Measurements from ENCODE around the gene SH3BGRL. TPM values are rescaled to one million over a fixed set of nuclear protein-coding genes. Genes with fewer than 3 reads are reported as not detected.

Gene SH3BGRL
- total RNA-seq, 1 donor from 2014 or later: 50.5 TPM

- no peak for TF ChIP-seq CTCF (conservative IDR thresholded peaks at IDR 0.05; ENCODE audit: low read depth, low read length)
- no peak overlapping the region for H3K4me3 ChIP-seq (ENCODE audit: low read depth, low read length)
- DNase-seq (ENCODE audit: low read depth): no peak
Measured at GRCh38 chrX:81286075-81286474, 84.2 kb downstream of the SH3BGRL start.

- DNase-seq (ENCODE audit: low read depth): no peak
- TF ChIP-seq CTCF (conservative IDR thresholded peaks at IDR 0.05; ENCODE audit: low read depth, low read length): no peak
- H3K4me3 ChIP-seq (ENCODE audit: low read depth, low read length): no peak overlapping the region
Measured at GRCh38 chrX:81286608-81287007, 84.7 kb downstream of the SH3BGRL start.

- TF ChIP-seq CTCF (conservative IDR thresholded peaks at IDR 0.05; ENCODE audit: low read depth, low read length): no peak
- H3K4me3 ChIP-seq (ENCODE audit: low read depth, low read length): no peak overlapping the region
- DNase-seq (ENCODE audit: low read depth): no peak
Measured at GRCh38 chrX:81291996-81292395, 90.1 kb downstream of the SH3BGRL start.

GRCh38 chrX:81294101-81294500 lies 92.2 kb downstream of the SH3BGRL start:
- TF ChIP-seq CTCF (conservative IDR thresholded peaks at IDR 0.05; ENCODE audit: low read depth, low read length): no peak
- DNase-seq (ENCODE audit: low read depth): no peak
- no peak overlapping the region for H3K4me3 ChIP-seq (ENCODE audit: low read depth, low read length)

- TF ChIP-seq CTCF (conservative IDR thresholded peaks at IDR 0.05; ENCODE audit: low read depth, low read length): no peak
- H3K4me3 ChIP-seq (ENCODE audit: low read depth, low read length): no peak overlapping the region
- no peak for DNase-seq (ENCODE audit: low read depth)
Measured at GRCh38 chrX:81301877-81302276, 100.0 kb downstream of the SH3BGRL start.

- no peak for DNase-seq (ENCODE audit: low read depth)
- TF ChIP-seq CTCF (conservative IDR thresholded peaks at IDR 0.05; ENCODE audit: low read depth, low read length): no peak
- no peak overlapping the region for H3K4me3 ChIP-seq (ENCODE audit: low read depth, low read length)
Measured at GRCh38 chrX:81304563-81304962, 102.7 kb downstream of the SH3BGRL start.

GRCh38 chrX:81305240-81305639 lies 103.3 kb downstream of the SH3BGRL start:
- no peak overlapping the region for H3K4me3 ChIP-seq (ENCODE audit: low read depth, low read length)
- no peak for TF ChIP-seq CTCF (conservative IDR thresholded peaks at IDR 0.05; ENCODE audit: low read depth, low read length)
- DNase-seq (ENCODE audit: low read depth): no peak
